Measurements from ENCODE around the gene LRRC56.

The LRRC56 gene

GRCh38 chr11:540583-541432, 3.5 kb downstream of the LRRC56 start:
- DNase-seq (ENCODE audit: low read depth) = no peak

- DNase-seq (ENCODE audit: low read depth) = no peak
Observed at GRCh38 chr11:541433-541885, 4.1 kb downstream of the LRRC56 start.

- no peak for DNase-seq (ENCODE audit: low read depth)
Observed at GRCh38 chr11:544817-545166, 7.5 kb downstream of the LRRC56 start.

- no peak for DNase-seq (ENCODE audit: low read depth)
Observed at GRCh38 chr11:545171-545570, 7.8 kb downstream of the LRRC56 start.

GRCh38 chr11:548700-549603, 11.6 kb downstream of the LRRC56 start:
- no peak for DNase-seq (ENCODE audit: low read depth)

- no peak for DNase-seq (ENCODE audit: low read depth)
Observed at GRCh38 chr11:550021-550745, 12.9 kb downstream of the LRRC56 start.

- DNase-seq (ENCODE audit: low read depth) = no peak
Observed at GRCh38 chr11:550746-551085, 13.4 kb downstream of the LRRC56 start.

- no peak for DNase-seq (ENCODE audit: low read depth)
Observed at GRCh38 chr11:551131-551530, 13.8 kb downstream of the LRRC56 start.

GRCh38 chr11:551596-551995, 14.3 kb downstream of the LRRC56 start:
- no peak for DNase-seq (ENCODE audit: low read depth)

- no peak for DNase-seq (ENCODE audit: low read depth)
Observed at GRCh38 chr11:553083-553987, 16.0 kb downstream of the LRRC56 start.

GRCh38 chr11:553988-554340, 16.6 kb downstream of the LRRC56 start:
- DNase-seq (ENCODE audit: low read depth) = no peak

- no peak for DNase-seq (ENCODE audit: low read depth)
Observed at GRCh38 chr11:554428-555226, 17.3 kb downstream of the LRRC56 start.

GRCh38 chr11:555227-555779, 18.0 kb downstream of the LRRC56 start:
- DNase-seq (ENCODE audit: low read depth) = no peak

- no peak for DNase-seq (ENCODE audit: low read depth)
Observed at GRCh38 chr11:555780-556661, 18.7 kb downstream of the LRRC56 start.

- DNase-seq (ENCODE audit: low read depth) = no peak
Observed at GRCh38 chr11:556662-557256, 19.4 kb downstream of the LRRC56 start.

GRCh38 chr11:557328-558132, 20.2 kb downstream of the LRRC56 start:
- DNase-seq (ENCODE audit: low read depth) = no peak

GRCh38 chr11:558503-558902, 21.2 kb downstream of the LRRC56 start:
- DNase-seq (ENCODE audit: low read depth) = no peak

- DNase-seq (ENCODE audit: low read depth) = no peak
Observed at GRCh38 chr11:559020-559620, 21.8 kb downstream of the LRRC56 start.

All from CMK (cell line).